CD14-positive monocyte (primary cell): ENCODE data around the gene CHKA. TPM values are rescaled to one million over a fixed set of nuclear protein-coding genes. Genes with fewer than 3 reads are reported as not detected.

Experiments used
- DNase-seq, 3 donors: peaks; one replicate each; pipeline ENCODE4 v3.0.0-alpha.2; 2011 to 2022
- H2AFZ ChIP-seq: 2 replicates; pipeline ENCODE4 v1.6.0; 2012; ENCODE audit warnings: mild to moderate bottlenecking, low read depth, low read length, inconsistent platforms; ENCODE audit not compliant: insufficient read depth, poor library complexity, severe bottlenecking
- H3K27ac ChIP-seq, 2 donors: 1 replicate in 1 of 2; 2 replicates in 1 of 2; pipeline ENCODE4 v1.5.1; 2012 to 2013; ENCODE audit warnings: low read length in 2 of 2, control low read depth in 1 of 2, inconsistent platforms in 1 of 2, low read depth in 1 of 2, mild to moderate bottlenecking in 1 of 2
- H3K27me3 ChIP-seq, 2 donors: one replicate each; pipeline versions ENCODE4 v1.6.0 to v1.6.1; 2011 to 2013; ENCODE audit warnings: low read length in 2 of 2; ENCODE audit not compliant: control insufficient read depth in 2 of 2, insufficient read depth in 2 of 2
- H3K36me3 ChIP-seq, 2 donors: replicated peaks in 1 of 2; 1 replicate in 1 of 2; 2 replicates in 1 of 2; pipeline versions ENCODE4 v1.5.1 to v1.6.1; 2012 to 2013; ENCODE audit warnings: low read length in 2 of 2, control low read depth in 1 of 2, inconsistent platforms in 1 of 2, mild to moderate bottlenecking in 1 of 2; ENCODE audit not compliant: insufficient read depth in 2 of 2, control insufficient read depth in 1 of 2
- H3K4me1 ChIP-seq, 2 donors: 1 replicate in 1 of 2; 2 replicates in 1 of 2; pipeline versions ENCODE4 v1.5.1 to v1.6.1; 2012 to 2013; ENCODE audit warnings: low read length in 2 of 2, control low read depth in 1 of 2, inconsistent platforms in 1 of 2, mild to moderate bottlenecking in 1 of 2, moderate library complexity in 1 of 2; ENCODE audit not compliant: insufficient read depth in 2 of 2, control insufficient read depth in 1 of 2
- H3K4me2 ChIP-seq: replicated peaks from 2 replicates; pipeline ENCODE3; 2012; ENCODE audit warnings: low read length, moderate library complexity, mild to moderate bottlenecking; ENCODE audit not compliant: poor library complexity, severe bottlenecking; ENCODE audit errors: extremely low read depth
- H3K4me3 ChIP-seq, 3 experiments: fragments of 200-600 bp in 1 of 3; sonication (generic) in 1 of 3; replicated peaks in 1 of 3; 1 replicate in 2 of 3; 2 replicates in 1 of 3; pipeline ENCODE4 v1.5.1; 2011 to 2013; ENCODE audit warnings: low read length in 3 of 3, mild to moderate bottlenecking in 3 of 3, control low read depth in 2 of 3, low read depth in 2 of 3, inconsistent platforms in 1 of 3, moderate library complexity in 1 of 3
- H3K79me2 ChIP-seq: 2 replicates; pipeline ENCODE4 v1.6.0; 2012; ENCODE audit warnings: mild to moderate bottlenecking, control low read depth, inconsistent platforms, low read length, moderate library complexity; ENCODE audit not compliant: insufficient read depth
- H3K9ac ChIP-seq: 2 replicates; pipeline ENCODE4 v1.6.0; 2017; ENCODE audit warnings: low read length, mild to moderate bottlenecking; ENCODE audit not compliant: insufficient read depth, poor library complexity, severe bottlenecking
- H3K9me3 ChIP-seq, 2 donors: replicated peaks in 1 of 2; 1 replicate in 1 of 2; 2 replicates in 1 of 2; pipeline versions ENCODE4 v1.5.1 to v1.6.1; 2012 to 2013; ENCODE audit warnings: low read length in 2 of 2, control low read depth in 1 of 2; ENCODE audit not compliant: control insufficient read depth in 1 of 2, insufficient read depth in 1 of 2
- H4K20me1 ChIP-seq: 2 replicates; pipeline ENCODE4 v1.6.0; 2012; ENCODE audit warnings: mild to moderate bottlenecking, low read length, control low read depth, moderate library complexity; ENCODE audit not compliant: insufficient read depth
- H3K27ac Mint-ChIP-seq, 7 donors: one replicate each; pipeline ENCODE4 v1.8.0; 2020; ENCODE audit warnings: mild to moderate bottlenecking in 7 of 7, mixed read lengths in 7 of 7, moderate library complexity in 6 of 7, inconsistent platforms in 2 of 7
- H3K27me3 Mint-ChIP-seq, 3 donors: one replicate each; pipeline ENCODE4 v1.8.0; 2021 to 2022; ENCODE audit warnings: low read depth in 3 of 3, mild to moderate bottlenecking in 3 of 3, mixed read lengths in 3 of 3, moderate library complexity in 3 of 3, inconsistent platforms in 1 of 3
- H3K36me3 Mint-ChIP-seq, 2 donors: one replicate each; pipeline ENCODE4 v1.8.0; 2020; ENCODE audit warnings: mixed read lengths in 2 of 2, inconsistent platforms in 1 of 2, mild to moderate bottlenecking in 1 of 2
- H3K4me1 Mint-ChIP-seq: one replicate; pipeline ENCODE4 v1.8.0; 2020; ENCODE audit warnings: mild to moderate bottlenecking, mixed read lengths
- H3K4me3 Mint-ChIP-seq, 2 donors: one replicate each; pipeline ENCODE4 v1.8.0; 2020; ENCODE audit warnings: mild to moderate bottlenecking in 2 of 2, mixed read lengths in 2 of 2, moderate library complexity in 1 of 2
- H3K9me3 Mint-ChIP-seq, 7 donors: one replicate each; pipeline ENCODE4 v1.8.0; 2020 to 2022; ENCODE audit warnings: mixed read lengths in 7 of 7, mild to moderate bottlenecking in 6 of 7, moderate library complexity in 6 of 7, inconsistent platforms in 2 of 7
- CTCF ChIP-seq: fragments of 200-600 bp; IDR thresholded peaks from one replicate; pipeline ENCODE4 v1.8.0; 2022; ENCODE audit warnings: antibody characterized with exemption, mild to moderate bottlenecking
- WGBS: methylation state at CpG from one replicate; pipeline ENCODE4 v1.1.5; 2013; ENCODE audit warnings: missing lambda C conversion rate; ENCODE audit not compliant: insufficient coverage; 5-methylcytosine and 5-hydroxymethylcytosine counted together
- intact Hi-C, 2 donors: fragments of 100-400 bp; cut with micrococcal nuclease; formaldehyde crosslinking; loops; one replicate each; pipeline versions ENCODE4 v1.15.0 to v1.15.1; 2023
- polyA plus RNA-seq, 3 donors: library from polyadenylated mRNA; depleted of rRNA in 1 of 3; unstranded in 2 of 3; stranded (reverse) in 1 of 3; fragments of 300-500 nt in 2 of 3; fragments of >200 nt in 1 of 3; fragmentation: Illumina TruSeq in 2 of 3; gene quantifications; 1 replicate in 2 of 3; 2 replicates in 1 of 3; pipeline ENCODE4 v1.2.3, GENCODE V29; 2012 to 2021

Gene CHKA
- polyA plus RNA-seq, 3 donors = 2.8 to 20.9 (median 5.7) TPM

GRCh38 chr11:68116974-68117373, 4.2 kb downstream of the CHKA start:
- H3K27ac Mint-ChIP-seq = no peak overlapping the region
- Histone ChIP-seq H3K27ac (no peak overlapping the region), H4K20me1 (peaks cover 60% of the 10 kb centered on the region), H3K79me2 (peaks cover 76% of the 10 kb centered on the region), H3K4me1 (peaks cover 40 to 46% of the 10 kb centered on the region in 2 donors), H3K9ac (no peak overlapping the region), H3K36me3 (no peaks in the 10 kb centered on the region), H3K27me3 (no peaks in the 10 kb centered on the region), H3K4me2 (no peak overlapping the region), H3K9me3 (no peaks in the 10 kb centered on the region), H2AFZ (no peak overlapping the region), H3K4me3 (no peak overlapping the region)
- peaks cover 14 to 21% of the 10 kb centered on the region in 2 donors for H3K36me3 Mint-ChIP-seq
- no peak for TF ChIP-seq CTCF
- no CpG with 5 or more reads among the region's 3 CpGs for WGBS
- peaks cover 46% of the 10 kb centered on the region for H3K4me1 Mint-ChIP-seq
- DNase-seq = no peak
- intact Hi-C loops = no loop called here
- peaks cover 0 to 2% (median 0%) of the 10 kb centered on the region in 3 donors for H3K27me3 Mint-ChIP-seq
- no peaks in the 10 kb centered on the region for H3K9me3 Mint-ChIP-seq
- H3K4me3 Mint-ChIP-seq = no peak overlapping the region

GRCh38 chr11:68116126-68116525, 5.1 kb downstream of the CHKA start:
- Histone ChIP-seq H3K9me3 (no peaks in the 10 kb centered on the region), H3K4me1 (peaks cover 36 to 42% of the 10 kb centered on the region in 2 donors), H3K27ac (no peak overlapping the region), H3K9ac (no peak overlapping the region), H3K4me2 (no peak overlapping the region), H3K79me2 (peaks cover 82% of the 10 kb centered on the region), H3K36me3 (no peaks in the 10 kb centered on the region), H3K4me3 (no peak overlapping the region), H4K20me1 (peaks cover 60% of the 10 kb centered on the region), H3K27me3 (no peaks in the 10 kb centered on the region), H2AFZ (no peak overlapping the region)
- Mint-ChIP-seq H3K9me3 (no peaks in the 10 kb centered on the region), H3K36me3 (peaks cover 14 to 26% of the 10 kb centered on the region in 2 donors), H3K4me1 (peaks cover 46% of the 10 kb centered on the region), H3K4me3 (no peak overlapping the region), H3K27ac (no peak overlapping the region), H3K27me3 (peaks cover 0 to 2% (median 0%) of the 10 kb centered on the region in 3 donors)
- intact Hi-C loops = no loop called here
- TF ChIP-seq CTCF = no peak
- no peak for DNase-seq
- WGBS = 100% methylated on average over 5 of the region's 7 CpGs
